Ammon's horn (tissue), 1 donor: ENCODE measurements around the gene TMEM30A.

ENCODE experiments used
- DNase-seq: peaks from one replicate; pipeline ENCODE4 v3.0.0-alpha.2; 2016; ENCODE audit warnings: low spot score

The TMEM30A gene

DNA sequence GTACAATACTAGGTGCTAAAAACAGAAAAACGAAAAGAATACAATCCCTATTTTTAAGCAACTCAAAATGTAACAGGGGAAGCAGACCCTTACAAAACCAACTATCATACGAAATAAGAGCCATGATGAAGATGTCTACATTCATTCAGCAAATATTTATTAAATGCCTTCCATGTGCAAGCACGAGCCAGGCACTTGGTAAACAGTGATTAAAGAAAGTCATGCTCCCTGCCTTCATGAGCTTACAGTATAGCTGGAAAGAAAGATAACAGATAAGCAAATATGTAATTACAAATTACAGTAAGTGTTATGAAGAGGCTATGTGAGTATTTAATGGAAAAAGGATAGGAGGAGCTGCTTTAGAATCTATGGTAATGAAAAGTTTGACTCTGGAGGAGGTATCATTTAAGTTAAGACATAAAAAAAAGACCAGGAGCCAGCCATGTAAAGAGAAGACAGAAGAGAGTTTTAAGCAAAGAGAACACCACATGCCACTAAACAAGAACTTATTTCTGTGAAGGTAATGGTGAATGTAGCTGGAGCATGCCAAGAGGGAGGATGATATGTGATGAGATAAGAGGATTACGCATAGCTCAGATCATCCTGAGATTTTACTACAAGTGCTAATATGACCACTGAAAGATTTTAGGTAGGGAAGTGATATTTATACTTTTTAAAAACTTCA, 21.7 kb downstream of the TMEM30A start:
- DNase-seq: no peak

DNA sequence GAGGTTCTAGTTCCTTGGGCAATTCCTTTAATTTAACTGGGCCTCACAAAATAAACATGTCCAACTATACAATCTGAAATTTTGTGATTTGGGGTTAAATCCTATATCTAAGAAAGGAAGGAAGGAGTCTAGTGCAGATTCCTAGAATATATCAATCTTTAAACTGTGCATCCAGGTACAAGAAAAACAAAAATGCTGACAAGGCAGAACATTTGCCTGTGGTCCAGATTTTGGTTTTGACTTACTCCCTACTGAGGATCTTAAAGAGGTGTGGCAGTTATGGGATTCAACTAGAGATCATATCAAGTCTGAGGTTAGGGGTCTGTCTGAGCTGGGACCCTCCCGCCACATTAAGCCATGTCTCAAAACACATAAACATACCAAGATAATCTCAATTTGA, 23.3 kb downstream of the TMEM30A start:
- no peak for DNase-seq

- no peak for DNase-seq
Measured at GRCh38 chr6:75257343-75258087, 27.1 kb downstream of the TMEM30A start.

DNA sequence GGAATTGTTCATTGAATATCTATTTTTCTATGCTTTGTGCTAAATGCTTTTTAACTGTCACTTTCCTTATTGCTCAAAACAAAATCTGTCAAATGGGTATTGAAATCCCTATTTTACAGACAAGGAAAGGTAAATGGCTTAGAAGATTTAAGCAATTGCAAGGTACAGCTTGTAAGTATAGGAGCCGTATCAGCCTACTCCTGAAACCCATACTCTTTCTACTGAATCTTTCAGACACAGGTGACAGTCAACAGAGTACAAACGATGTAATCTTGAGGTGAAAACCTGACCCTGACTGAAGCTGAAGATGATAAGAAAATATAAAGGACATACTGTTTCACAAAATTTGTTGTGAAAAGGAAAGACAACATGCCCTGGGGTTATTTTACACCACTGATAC, 34.0 kb downstream of the TMEM30A start:
- no peak for DNase-seq

DNA sequence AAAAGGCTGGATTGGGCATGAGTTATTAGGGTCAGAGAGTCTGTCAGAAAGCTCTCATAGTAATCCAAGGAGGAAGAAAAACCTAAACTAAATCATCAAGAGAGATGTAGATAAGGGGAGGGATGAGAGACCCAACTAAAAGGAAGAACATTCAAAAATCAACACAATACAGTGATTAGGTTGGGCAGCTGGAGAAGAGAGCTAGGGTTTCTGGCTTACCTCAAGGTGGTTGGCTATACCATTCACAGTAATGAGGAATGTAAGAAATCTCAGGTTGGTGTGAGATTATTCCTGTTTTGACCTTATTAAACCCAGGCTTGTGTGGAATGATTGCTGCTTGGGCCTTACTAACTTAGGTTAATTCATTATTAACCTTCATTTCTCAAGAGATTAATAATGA, 34.8 kb downstream of the TMEM30A start:
- no peak for DNase-seq

GRCh38 chr6:75246386-75246785, 38.2 kb downstream of the TMEM30A start:
- no peak for DNase-seq

DNA sequence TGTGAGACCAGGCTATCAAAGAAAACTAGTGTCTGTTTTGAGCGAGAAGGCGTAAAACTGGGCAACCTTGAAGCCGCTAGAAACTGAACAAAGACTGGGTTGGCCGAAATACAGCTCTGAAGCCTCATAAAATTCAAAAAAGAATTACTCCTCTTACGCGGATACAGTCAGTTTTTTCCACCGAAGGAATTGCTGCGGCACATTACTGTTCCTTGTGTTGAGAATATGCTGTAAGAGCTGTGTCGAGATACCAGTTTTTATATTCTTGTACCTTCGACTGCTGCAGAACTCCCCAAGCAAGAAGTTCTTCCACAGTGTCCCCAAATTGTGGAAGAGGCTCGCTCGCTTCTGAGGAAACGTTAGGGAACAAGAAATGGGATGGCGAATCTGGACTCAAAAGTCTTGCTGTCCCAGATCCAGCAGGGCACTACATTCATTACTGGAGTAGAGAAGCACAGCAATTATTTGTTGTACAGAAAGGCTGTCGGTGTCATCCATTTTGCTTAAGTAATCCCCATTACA, 40.5 kb downstream of the TMEM30A start:
- DNase-seq: peak; percentile 24

DNA sequence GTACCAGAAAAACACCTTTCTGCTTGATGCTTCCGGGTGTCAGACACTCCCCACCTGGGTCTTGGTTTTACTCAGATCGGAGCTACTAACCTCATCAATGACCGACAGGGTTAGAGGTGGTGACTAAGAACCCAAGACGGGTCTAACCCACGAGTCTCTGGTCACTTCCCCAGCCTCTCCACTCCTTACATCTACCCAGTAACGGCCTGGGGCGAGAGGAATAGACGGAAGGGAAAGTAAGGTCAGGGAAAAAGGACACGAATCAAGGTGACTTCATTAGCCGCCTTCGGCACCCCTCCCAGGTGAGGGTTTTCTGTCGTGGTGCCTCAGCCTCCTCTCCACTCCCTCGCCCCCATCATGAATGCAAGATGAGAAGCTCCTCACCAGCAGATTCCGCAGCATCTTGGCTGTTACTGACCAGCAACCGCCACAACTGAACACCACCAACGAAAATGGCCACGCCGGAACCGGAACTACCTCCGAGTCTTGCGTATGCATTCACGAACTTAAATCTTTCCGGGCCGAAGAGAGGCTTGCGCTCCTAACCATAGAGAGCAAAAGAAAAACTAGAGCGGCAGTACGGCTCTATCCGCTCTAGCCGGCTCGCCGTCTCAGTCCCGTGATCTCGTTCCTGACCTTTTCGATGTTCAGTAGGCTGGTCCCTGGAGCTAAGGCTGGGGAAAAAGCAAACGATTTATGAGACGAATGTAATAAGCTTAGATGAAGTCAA, 41.1 kb downstream of the TMEM30A start, which contains the start of gene COX7A2:
TSS of gene COX7A2 (minus strand) at position 469 of the 730 bp plus-strand sequence. CDS start at position 402, 67 bp downstream.
- DNase-seq: peak; percentile 97

DNA sequence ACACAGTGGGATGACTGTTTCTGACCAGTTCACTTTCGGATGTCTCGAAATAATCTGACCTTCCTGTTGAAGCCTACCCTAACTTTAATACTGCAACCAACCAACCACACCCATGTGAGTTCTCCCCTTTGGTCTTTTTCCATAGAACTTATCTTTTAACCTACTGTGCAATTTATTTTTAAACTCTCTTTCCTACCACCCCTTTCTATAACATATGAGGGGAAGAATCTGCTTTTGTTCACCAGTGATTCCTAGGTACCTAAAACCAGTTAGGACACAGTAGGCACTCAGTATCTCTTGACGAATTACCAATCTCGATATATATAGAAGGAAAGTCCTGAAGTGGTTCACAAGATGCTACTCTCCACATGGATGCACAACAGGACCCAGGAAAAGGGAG, 48.0 kb downstream of the TMEM30A start:
- DNase-seq: no peak

DNA sequence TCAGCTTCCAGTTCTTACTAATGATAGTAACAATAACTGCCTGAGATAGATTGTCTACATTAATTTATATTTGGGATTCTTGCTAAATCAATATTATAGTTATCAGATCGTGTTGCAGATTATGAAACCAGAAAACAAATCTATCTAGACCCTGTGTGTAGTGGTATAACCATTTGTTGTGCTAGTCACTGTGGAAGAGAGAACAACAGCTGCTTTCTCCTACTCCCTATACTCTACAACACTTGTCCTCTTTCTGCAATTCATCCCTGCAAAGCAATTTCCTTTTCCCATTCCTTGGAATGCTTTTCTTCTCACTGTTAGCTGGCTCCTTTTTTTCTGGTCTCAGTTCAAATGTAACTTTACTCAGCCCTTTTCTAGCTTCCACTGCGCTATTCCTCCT, 49.3 kb downstream of the TMEM30A start:
- no peak for DNase-seq

DNA sequence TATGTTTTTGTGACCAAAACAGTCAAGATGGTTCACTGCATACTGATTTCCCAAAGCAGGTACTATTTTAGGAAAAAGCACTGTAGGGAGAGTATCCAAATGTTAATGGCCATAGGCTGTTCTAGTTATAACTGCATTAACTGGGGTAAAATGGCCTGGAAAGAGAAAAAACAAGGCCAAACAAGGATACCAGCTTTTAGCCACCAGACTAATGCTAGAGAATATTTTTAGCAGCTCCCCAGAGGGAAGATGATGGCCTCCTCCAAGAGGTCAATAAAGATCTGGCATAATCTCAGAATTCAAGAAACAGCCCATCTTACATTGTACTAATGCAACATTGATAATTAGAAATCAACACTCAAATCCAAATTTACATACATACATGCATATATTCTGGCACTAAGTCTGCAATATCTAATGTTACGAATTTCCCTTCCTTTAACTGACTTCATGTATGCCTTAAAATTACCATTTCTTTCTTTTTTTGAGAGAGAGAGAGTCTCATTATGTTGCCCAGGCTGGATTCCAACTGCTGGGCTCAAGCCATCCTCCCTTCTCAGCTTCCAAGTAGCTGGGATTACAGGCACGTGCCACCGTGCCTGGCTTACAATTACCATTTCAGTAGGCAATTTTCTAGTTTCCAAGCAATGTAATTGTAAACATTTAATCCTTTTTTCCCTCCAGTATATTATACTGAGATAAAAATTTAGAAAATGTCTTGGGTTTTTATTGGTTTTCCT, 50.3 kb downstream of the TMEM30A start:
- peak; percentile 57 for DNase-seq

GRCh38 chr6:75233092-75233615, 51.4 kb downstream of the TMEM30A start:
- DNase-seq: no peak

GRCh38 chr6:75230484-75231325, 53.9 kb downstream of the TMEM30A start:
- peak; percentile 71 for DNase-seq

DNA sequence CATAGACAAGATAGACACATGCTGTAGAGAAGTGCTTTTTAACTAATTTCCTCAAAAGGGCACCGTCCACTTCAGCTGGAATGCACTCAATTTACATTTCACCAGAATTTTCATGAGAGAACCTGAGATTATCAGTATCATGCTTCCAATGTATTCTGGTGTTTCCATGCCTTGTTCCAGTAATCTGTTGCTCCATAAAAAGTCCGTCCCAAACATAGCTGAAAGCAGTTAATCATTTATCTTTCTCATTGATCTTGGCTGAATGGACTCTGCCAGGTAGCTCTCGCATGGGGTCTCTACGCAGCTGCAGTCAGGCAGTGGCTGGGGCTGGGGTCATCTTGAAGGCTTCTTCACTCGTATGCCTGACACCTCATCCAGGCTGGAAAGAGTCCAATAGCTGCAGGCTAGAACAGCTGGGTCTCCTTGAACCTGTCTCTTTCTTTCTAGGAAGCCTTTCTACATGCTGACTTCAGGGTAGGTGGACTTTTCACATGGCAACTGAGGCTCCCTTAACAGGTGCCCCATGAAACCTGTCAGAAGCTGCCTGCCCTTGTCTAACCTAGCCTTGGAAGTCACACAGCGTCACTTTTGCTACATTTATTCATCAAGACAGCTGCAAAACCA, 60.2 kb downstream of the TMEM30A start:
- DNase-seq: no peak

GRCh38 chr6:75223428-75223827, 61.2 kb downstream of the TMEM30A start:
- no peak for DNase-seq

- no peak for DNase-seq
Measured at GRCh38 chr6:75222261-75222660, 62.3 kb downstream of the TMEM30A start.

GRCh38 chr6:75221116-75221515, 63.5 kb downstream of the TMEM30A start:
- DNase-seq: no peak

GRCh38 chr6:75220357-75220756, 64.2 kb downstream of the TMEM30A start:
- DNase-seq: no peak

DNA sequence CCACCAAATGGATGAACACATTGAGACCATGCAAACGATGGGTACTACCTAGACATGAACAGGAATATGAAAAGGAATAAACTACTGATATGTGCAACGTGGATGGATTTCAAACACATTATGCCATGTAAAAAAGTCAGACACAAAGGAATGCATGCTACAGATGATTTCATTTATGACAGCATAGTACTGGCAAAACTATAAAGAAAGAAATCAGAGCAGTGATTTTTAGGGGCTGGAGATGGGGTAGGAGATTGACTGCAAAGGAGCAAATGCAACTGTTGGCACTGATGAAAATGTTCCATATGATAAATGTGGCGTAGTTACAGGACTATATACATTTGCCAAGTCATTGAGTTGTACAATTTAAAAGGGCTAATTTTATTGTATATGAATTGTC, 65.3 kb downstream of the TMEM30A start:
- no peak for DNase-seq

- DNase-seq: no peak
Measured at GRCh38 chr6:75217193-75217592, 67.4 kb downstream of the TMEM30A start.
